HEK293T (cell line): ENCODE data around the gene TIMELESS.

Experiments used
- CTCF ChIA-PET: fragments of 350-600 bp; formaldehyde crosslinking; extraction: SDS; loops from one replicate; lab custom pipeline; 2021; ENCODE audit warnings: antibody characterized with exemption, inconsistent platforms; lab: Yijun Ruan, JAX
- POLR2A ChIA-PET: fragments of 350-600 bp; formaldehyde crosslinking; extraction: SDS; loops from one replicate; lab custom pipeline; 2020; ENCODE audit warnings: antibody characterized with exemption, inconsistent platforms; lab: Yijun Ruan, JAX
- DNase-seq: peaks from one replicate; pipeline ENCODE4 v3.0.0; 2012; ENCODE audit warnings: mixed read lengths; ENCODE audit errors: extremely low spot score
- ARNT ChIP-seq: fragments of 450-650 bp; IDR thresholded peaks from 2 replicates; pipeline ENCODE4 v1.6.1; 2017; ENCODE audit warnings: mild to moderate bottlenecking
- BHLHE40 ChIP-seq: fragments of 450-650 bp; IDR thresholded peaks from 2 replicates; pipeline ENCODE4 v1.6.1; 2016; ENCODE audit warnings: mild to moderate bottlenecking, moderate library complexity, borderline replicate concordance
- CTBP1 ChIP-seq: fragments of 450-650 bp; IDR thresholded peaks from 2 replicates; pipeline ENCODE4 v1.6.1; 2016; ENCODE audit warnings: borderline replicate concordance
- ELF4 ChIP-seq: fragments of 450-650 bp; IDR thresholded peaks from 2 replicates; pipeline ENCODE4 v1.6.1; 2017; ENCODE audit warnings: antibody characterized with exemption
- FOXA1 ChIP-seq: fragments of 450-650 bp; IDR thresholded peaks from 2 replicates; pipeline ENCODE4 v1.6.1; 2016; ENCODE audit warnings: mild to moderate bottlenecking
- FOXK2 ChIP-seq: fragments of 450-650 bp; IDR thresholded peaks from 2 replicates; pipeline ENCODE4 v1.6.1; 2016; ENCODE audit warnings: mild to moderate bottlenecking
- FOXM1 ChIP-seq: fragments of 450-650 bp; IDR thresholded peaks from 2 replicates; pipeline ENCODE4 v1.6.1; 2017; ENCODE audit warnings: mild to moderate bottlenecking, borderline replicate concordance
- HDGF ChIP-seq: fragments of 450-650 bp; IDR thresholded peaks from 2 replicates; pipeline ENCODE4 v1.6.1; 2017; ENCODE audit warnings: antibody characterized with exemption, borderline replicate concordance
- L3MBTL2 ChIP-seq: fragments of 450-650 bp; conservative IDR thresholded peaks from 2 replicates; pipeline ENCODE4 v1.6.1; 2016; ENCODE audit warnings: mild to moderate bottlenecking
- LEF1 ChIP-seq: fragments of 450-650 bp; IDR thresholded peaks from 2 replicates; pipeline ENCODE4 v1.6.1; 2017; ENCODE audit warnings: mild to moderate bottlenecking, borderline replicate concordance
- NFRKB ChIP-seq: fragments of 450-650 bp; IDR thresholded peaks from 2 replicates; pipeline ENCODE4 v1.6.1; 2016; ENCODE audit warnings: mild to moderate bottlenecking, moderate library complexity
- SP1 ChIP-seq: fragments of 450-650 bp; IDR thresholded peaks from 2 replicates; pipeline ENCODE4 v1.6.1; 2017
- SUZ12 ChIP-seq: fragments of 450-650 bp; IDR thresholded peaks from 2 replicates; pipeline ENCODE4 v1.6.1; 2016; ENCODE audit warnings: mild to moderate bottlenecking
- TARDBP ChIP-seq: fragments of 450-650 bp; IDR thresholded peaks from 2 replicates; pipeline ENCODE4 v1.6.1; 2016
- ZNF384 ChIP-seq: fragments of 450-650 bp; IDR thresholded peaks from 2 replicates; pipeline ENCODE4 v1.6.1; 2016
- TF ChIP-seq, protein P1 (sequence below): fragments of 450-650 bp; IDR thresholded peaks from 2 replicates; pipeline ENCODE4 v1.6.1; 2016

Gene TIMELESS

DNA sequence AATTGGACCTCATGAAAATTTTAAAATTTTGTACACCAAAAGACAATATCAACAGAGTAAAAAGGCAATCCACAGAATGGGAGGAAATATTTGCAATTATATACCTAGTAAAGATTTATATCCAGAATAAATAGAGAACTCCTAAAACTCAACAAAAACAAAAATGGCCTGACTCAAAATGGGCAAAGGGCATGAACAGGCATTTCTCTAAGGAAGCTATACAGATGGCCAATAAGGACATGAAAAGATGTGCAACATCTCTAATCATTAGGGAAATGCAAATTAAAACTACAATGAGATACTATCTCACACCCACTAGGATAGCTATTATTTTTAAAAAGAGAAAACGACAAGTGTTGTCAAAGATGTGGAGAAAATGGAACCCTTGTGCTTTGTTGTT is 75.7 kb downstream of the TIMELESS start:
- TF ChIP-seq HDGF (no peak), CTBP1 (no peak), BHLHE40 (no peak), FOXM1 (no peak), NFRKB (no peak), SP1 (no peak), ZNF384 (no peak), ARNT (no peak), SUZ12 (no peak)
- TF ChIP-seq, protein P1, sequence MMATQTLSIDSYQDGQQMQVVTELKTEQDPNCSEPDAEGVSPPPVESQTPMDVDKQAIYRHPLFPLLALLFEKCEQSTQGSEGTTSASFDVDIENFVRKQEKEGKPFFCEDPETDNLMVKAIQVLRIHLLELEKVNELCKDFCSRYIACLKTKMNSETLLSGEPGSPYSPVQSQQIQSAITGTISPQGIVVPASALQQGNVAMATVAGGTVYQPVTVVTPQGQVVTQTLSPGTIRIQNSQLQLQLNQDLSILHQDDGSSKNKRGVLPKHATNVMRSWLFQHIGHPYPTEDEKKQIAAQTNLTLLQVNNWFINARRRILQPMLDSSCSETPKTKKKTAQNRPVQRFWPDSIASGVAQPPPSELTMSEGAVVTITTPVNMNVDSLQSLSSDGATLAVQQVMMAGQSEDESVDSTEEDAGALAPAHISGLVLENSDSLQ: no peak
- DNase-seq: no peak
- POLR2A ChIA-PET: no interaction called here
- CTCF ChIA-PET: no interaction called here

DNA sequence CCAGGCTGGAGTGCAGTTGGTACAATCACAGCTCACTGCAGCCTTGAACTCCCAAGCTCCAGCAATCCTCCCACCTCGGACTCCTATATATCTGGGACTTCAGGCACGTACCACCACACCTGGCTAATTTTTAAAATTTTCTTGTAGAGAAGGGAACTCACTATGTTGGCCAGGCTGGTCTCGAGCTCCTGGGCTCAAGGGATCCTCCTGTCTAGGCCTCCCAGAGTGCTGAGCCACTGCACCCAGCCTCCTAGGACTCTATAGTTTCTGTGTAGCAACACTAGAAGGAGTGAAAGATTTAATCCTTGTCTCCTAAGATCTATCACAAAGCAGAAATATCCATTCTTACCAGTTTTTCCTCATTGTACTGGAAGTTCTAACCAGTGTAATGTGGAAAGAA is 82.3 kb downstream of the TIMELESS start:
- DNase-seq: no peak
- ChIA-PET CTCF (interaction anchor here (0.8 kb wide), 1 partner anchor 11 kb away, joined by 3 read pairs; no protein-coding TSS in a partner anchor), POLR2A (no interaction called here)
- TF ChIP-seq BHLHE40 (no peak), SUZ12 (no peak), SP1 (no peak), NFRKB (no peak), FOXA1 (no peak), FOXM1 (no peak), TARDBP (no peak), ZNF384 (no peak), CTBP1 (no peak), ARNT (no peak), FOXK2 (no peak), LEF1 (no peak), HDGF (no peak), L3MBTL2 (no peak), ELF4 (no peak)
- TF ChIP-seq, protein P1: no peak
